ENCODE data around the gene ENOX1.

Gene ENOX1

GRCh38 chr13:43720780-43721397 is 65.9 kb downstream of the ENOX1 start:
- Histone ChIP-seq H3K4me3 (ENCODE audit: low read length) (no peak overlapping the region), H3K27me3 (ENCODE audit: insufficient read depth, low read length) (no peaks in the 10 kb centered on the region), H3K36me3 (ENCODE audit: insufficient read depth, low read length) (no peaks in the 10 kb centered on the region), H3K9me3 (ENCODE audit: low read length) (peaks cover 2% of the 10 kb centered on the region), H3K4me1 (ENCODE audit: insufficient read depth, low read length) (peaks cover 10% of the 10 kb centered on the region), H2AFZ (ENCODE audit: low read depth, low read length) (no peak overlapping the region)

GRCh38 chr13:43698758-43699157 is 88.0 kb downstream of the ENOX1 start:
- Histone ChIP-seq H3K9me3 (ENCODE audit: low read length) (no peaks in the 10 kb centered on the region), H3K4me3 (ENCODE audit: low read length) (no peak overlapping the region), H3K27me3 (ENCODE audit: insufficient read depth, low read length) (no peaks in the 10 kb centered on the region)

GRCh38 chr13:43698009-43698408 is 88.8 kb downstream of the ENOX1 start:
- no peak overlapping the region for H3K4me3 ChIP-seq (ENCODE audit: low read length)
- H3K27me3 ChIP-seq (ENCODE audit: insufficient read depth, low read length), result no peaks in the 10 kb centered on the region
- no peaks in the 10 kb centered on the region for H3K36me3 ChIP-seq (ENCODE audit: insufficient read depth, low read length)
- no peak overlapping the region for H2AFZ ChIP-seq (ENCODE audit: low read depth, low read length)
- H3K9me3 ChIP-seq (ENCODE audit: low read length), result no peaks in the 10 kb centered on the region
- H3K4me1 ChIP-seq (ENCODE audit: insufficient read depth, low read length), result no peaks in the 10 kb centered on the region

More at GRCh38 chr13:43698758-43699157, 88.0 kb downstream of the ENOX1 start:
- H3K4me1 ChIP-seq (ENCODE audit: insufficient read depth, low read length), result no peaks in the 10 kb centered on the region
- no peaks in the 10 kb centered on the region for H3K36me3 ChIP-seq (ENCODE audit: insufficient read depth, low read length)
- no peak overlapping the region for H2AFZ ChIP-seq (ENCODE audit: low read depth, low read length)

- Histone ChIP-seq H2AFZ (ENCODE audit: low read depth, low read length) (no peak overlapping the region), H3K27me3 (ENCODE audit: insufficient read depth, low read length) (no peaks in the 10 kb centered on the region), H3K4me3 (ENCODE audit: low read length) (no peak overlapping the region), H3K9me3 (ENCODE audit: low read length) (no peaks in the 10 kb centered on the region), H3K36me3 (ENCODE audit: insufficient read depth, low read length) (no peaks in the 10 kb centered on the region), H3K4me1 (ENCODE audit: insufficient read depth, low read length) (no peaks in the 10 kb centered on the region)
These were observed 89.4 kb downstream of the ENOX1 start for GRCh38 chr13:43697323-43697722.

- Histone ChIP-seq H3K36me3 (ENCODE audit: insufficient read depth, low read length) (no peaks in the 10 kb centered on the region), H3K9me3 (ENCODE audit: low read length) (no peaks in the 10 kb centered on the region), H2AFZ (ENCODE audit: low read depth, low read length) (no peak overlapping the region), H3K4me1 (ENCODE audit: insufficient read depth, low read length) (no peaks in the 10 kb centered on the region), H3K4me3 (ENCODE audit: low read length) (no peak overlapping the region), H3K27me3 (ENCODE audit: insufficient read depth, low read length) (no peaks in the 10 kb centered on the region)
These were observed 92.6 kb downstream of the ENOX1 start for GRCh38 chr13:43694146-43694664.

GRCh38 chr13:43693639-43694038 is 93.1 kb downstream of the ENOX1 start:
- Histone ChIP-seq H3K36me3 (ENCODE audit: insufficient read depth, low read length) (no peaks in the 10 kb centered on the region), H3K4me1 (ENCODE audit: insufficient read depth, low read length) (no peaks in the 10 kb centered on the region), H3K27me3 (ENCODE audit: insufficient read depth, low read length) (no peaks in the 10 kb centered on the region), H3K9me3 (ENCODE audit: low read length) (no peaks in the 10 kb centered on the region), H2AFZ (ENCODE audit: low read depth, low read length) (no peak overlapping the region), H3K4me3 (ENCODE audit: low read length) (no peak overlapping the region)

- no peak overlapping the region for H3K4me3 ChIP-seq (ENCODE audit: low read length)
- H3K27me3 ChIP-seq (ENCODE audit: insufficient read depth, low read length), result no peaks in the 10 kb centered on the region
- H3K9me3 ChIP-seq (ENCODE audit: low read length), result no peaks in the 10 kb centered on the region
- no peaks in the 10 kb centered on the region for H3K36me3 ChIP-seq (ENCODE audit: insufficient read depth, low read length)
- peaks cover 9% of the 10 kb centered on the region for H3K4me1 ChIP-seq (ENCODE audit: insufficient read depth, low read length)
- no peak overlapping the region for H2AFZ ChIP-seq (ENCODE audit: low read depth, low read length)
These were observed 98.4 kb downstream of the ENOX1 start for GRCh38 chr13:43688227-43688907.

GRCh38 chr13:43687038-43687437 is 99.7 kb downstream of the ENOX1 start:
- Histone ChIP-seq H3K27me3 (ENCODE audit: insufficient read depth, low read length) (no peaks in the 10 kb centered on the region), H2AFZ (ENCODE audit: low read depth, low read length) (no peak overlapping the region), H3K9me3 (ENCODE audit: low read length) (no peaks in the 10 kb centered on the region), H3K4me3 (ENCODE audit: low read length) (no peak overlapping the region), H3K36me3 (ENCODE audit: insufficient read depth, low read length) (no peaks in the 10 kb centered on the region), H3K4me1 (ENCODE audit: insufficient read depth, low read length) (peaks cover 9% of the 10 kb centered on the region)

- Histone ChIP-seq H3K4me1 (ENCODE audit: insufficient read depth, low read length) (peaks cover 9% of the 10 kb centered on the region), H3K27me3 (ENCODE audit: insufficient read depth, low read length) (no peaks in the 10 kb centered on the region), H3K36me3 (ENCODE audit: insufficient read depth, low read length) (no peaks in the 10 kb centered on the region), H2AFZ (ENCODE audit: low read depth, low read length) (no peak overlapping the region), H3K9me3 (ENCODE audit: low read length) (no peaks in the 10 kb centered on the region), H3K4me3 (ENCODE audit: low read length) (no peak overlapping the region)
These were observed 100.2 kb downstream of the ENOX1 start for GRCh38 chr13:43686557-43686956.

GRCh38 chr13:43684963-43685725 is 101.6 kb downstream of the ENOX1 start:
- Histone ChIP-seq H3K9me3 (ENCODE audit: low read length) (no peaks in the 10 kb centered on the region), H3K27me3 (ENCODE audit: insufficient read depth, low read length) (no peaks in the 10 kb centered on the region), H3K36me3 (ENCODE audit: insufficient read depth, low read length) (no peaks in the 10 kb centered on the region), H3K4me3 (ENCODE audit: low read length) (no peak overlapping the region), H3K4me1 (ENCODE audit: insufficient read depth, low read length) (peaks cover 9% of the 10 kb centered on the region), H2AFZ (ENCODE audit: low read depth, low read length) (no peak overlapping the region)

- Histone ChIP-seq H2AFZ (ENCODE audit: low read depth, low read length) (no peak overlapping the region), H3K27me3 (ENCODE audit: insufficient read depth, low read length) (no peaks in the 10 kb centered on the region), H3K36me3 (ENCODE audit: insufficient read depth, low read length) (no peaks in the 10 kb centered on the region), H3K9me3 (ENCODE audit: low read length) (no peaks in the 10 kb centered on the region), H3K4me3 (ENCODE audit: low read length) (no peak overlapping the region), H3K4me1 (ENCODE audit: insufficient read depth, low read length) (peaks cover 9% of the 10 kb centered on the region)
These were observed 104.1 kb downstream of the ENOX1 start for GRCh38 chr13:43682701-43683100.

GRCh38 chr13:43676320-43676719 is 110.5 kb downstream of the ENOX1 start:
- Histone ChIP-seq H3K4me1 (ENCODE audit: insufficient read depth, low read length) (peaks cover 16% of the 10 kb centered on the region), H3K27me3 (ENCODE audit: insufficient read depth, low read length) (no peaks in the 10 kb centered on the region), H3K9me3 (ENCODE audit: low read length) (no peaks in the 10 kb centered on the region)

GRCh38 chr13:43675577-43675976 is 111.2 kb downstream of the ENOX1 start:
- peaks cover 16% of the 10 kb centered on the region for H3K4me1 ChIP-seq (ENCODE audit: insufficient read depth, low read length)
- H2AFZ ChIP-seq (ENCODE audit: low read depth, low read length), result no peak overlapping the region
- no peaks in the 10 kb centered on the region for H3K9me3 ChIP-seq (ENCODE audit: low read length)
- H3K27me3 ChIP-seq (ENCODE audit: insufficient read depth, low read length), result no peaks in the 10 kb centered on the region
- no peaks in the 10 kb centered on the region for H3K36me3 ChIP-seq (ENCODE audit: insufficient read depth, low read length)
- H3K4me3 ChIP-seq (ENCODE audit: low read length), result no peak overlapping the region

More at GRCh38 chr13:43676320-43676719, 110.5 kb downstream of the ENOX1 start:
- Histone ChIP-seq H3K4me3 (ENCODE audit: low read length) (no peak overlapping the region), H3K36me3 (ENCODE audit: insufficient read depth, low read length) (no peaks in the 10 kb centered on the region), H2AFZ (ENCODE audit: low read depth, low read length) (no peak overlapping the region)

Data from neuron (in vitro differentiated cells).